GM12864 (cell line): ENCODE data around the gene AHSP.
"Not testable (repeated sequence)": the region's sequence is repeated elsewhere in the genome, so short reads cannot be mapped to it uniquely, and the experiment has no call there.

ENCODE experiments used
- DNase-seq: peaks from one replicate; pipeline ENCODE4 v3.0.0-alpha.2; 2011; ENCODE audit warnings: low read depth
- H3K4me3 ChIP-seq: 2 replicates; pipeline ENCODE4 v1.5.1; 2011; ENCODE audit warnings: mild to moderate bottlenecking, low read depth, low read length, control low read depth
- TF ChIP-seq, protein P1 (sequence below): IDR thresholded peaks from 2 replicates; pipeline ENCODE4 v1.5.1; 2011; ENCODE audit warnings: low read depth, mild to moderate bottlenecking, moderate library complexity, low read length, control low read depth, inconsistent platforms; ENCODE audit errors: missing control alignments

AHSP gene

DNA sequence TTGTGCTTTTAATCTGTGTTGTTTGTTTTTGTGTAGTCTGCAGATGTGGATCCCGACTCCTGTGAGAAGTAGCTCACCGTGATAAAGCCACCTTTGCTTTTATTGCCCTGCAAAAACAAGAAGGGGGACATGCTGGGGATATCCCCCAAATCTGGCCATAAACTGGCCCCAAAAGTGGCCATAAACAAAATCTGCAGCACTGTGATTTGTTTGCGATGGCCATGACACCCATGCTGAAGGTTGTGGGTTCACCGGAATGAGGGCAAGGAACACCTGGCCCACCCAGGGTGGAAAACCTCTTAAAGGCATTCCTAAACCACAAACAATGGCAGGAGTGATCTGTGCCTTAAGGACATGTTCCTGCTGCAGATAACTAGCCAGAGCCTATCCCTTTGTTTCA lies 15.1 kb downstream of the AHSP start:
- TF ChIP-seq, protein P1, sequence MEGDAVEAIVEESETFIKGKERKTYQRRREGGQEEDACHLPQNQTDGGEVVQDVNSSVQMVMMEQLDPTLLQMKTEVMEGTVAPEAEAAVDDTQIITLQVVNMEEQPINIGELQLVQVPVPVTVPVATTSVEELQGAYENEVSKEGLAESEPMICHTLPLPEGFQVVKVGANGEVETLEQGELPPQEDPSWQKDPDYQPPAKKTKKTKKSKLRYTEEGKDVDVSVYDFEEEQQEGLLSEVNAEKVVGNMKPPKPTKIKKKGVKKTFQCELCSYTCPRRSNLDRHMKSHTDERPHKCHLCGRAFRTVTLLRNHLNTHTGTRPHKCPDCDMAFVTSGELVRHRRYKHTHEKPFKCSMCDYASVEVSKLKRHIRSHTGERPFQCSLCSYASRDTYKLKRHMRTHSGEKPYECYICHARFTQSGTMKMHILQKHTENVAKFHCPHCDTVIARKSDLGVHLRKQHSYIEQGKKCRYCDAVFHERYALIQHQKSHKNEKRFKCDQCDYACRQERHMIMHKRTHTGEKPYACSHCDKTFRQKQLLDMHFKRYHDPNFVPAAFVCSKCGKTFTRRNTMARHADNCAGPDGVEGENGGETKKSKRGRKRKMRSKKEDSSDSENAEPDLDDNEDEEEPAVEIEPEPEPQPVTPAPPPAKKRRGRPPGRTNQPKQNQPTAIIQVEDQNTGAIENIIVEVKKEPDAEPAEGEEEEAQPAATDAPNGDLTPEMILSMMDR: no peak
- DNase-seq: no peak
- H3K4me3 ChIP-seq: no peak overlapping the region

GRCh38 chr16:31561426-31562233 lies 33.9 kb downstream of the AHSP start:
- no peak for DNase-seq
- no peak overlapping the region for H3K4me3 ChIP-seq
- TF ChIP-seq, protein P1: no peak

DNA sequence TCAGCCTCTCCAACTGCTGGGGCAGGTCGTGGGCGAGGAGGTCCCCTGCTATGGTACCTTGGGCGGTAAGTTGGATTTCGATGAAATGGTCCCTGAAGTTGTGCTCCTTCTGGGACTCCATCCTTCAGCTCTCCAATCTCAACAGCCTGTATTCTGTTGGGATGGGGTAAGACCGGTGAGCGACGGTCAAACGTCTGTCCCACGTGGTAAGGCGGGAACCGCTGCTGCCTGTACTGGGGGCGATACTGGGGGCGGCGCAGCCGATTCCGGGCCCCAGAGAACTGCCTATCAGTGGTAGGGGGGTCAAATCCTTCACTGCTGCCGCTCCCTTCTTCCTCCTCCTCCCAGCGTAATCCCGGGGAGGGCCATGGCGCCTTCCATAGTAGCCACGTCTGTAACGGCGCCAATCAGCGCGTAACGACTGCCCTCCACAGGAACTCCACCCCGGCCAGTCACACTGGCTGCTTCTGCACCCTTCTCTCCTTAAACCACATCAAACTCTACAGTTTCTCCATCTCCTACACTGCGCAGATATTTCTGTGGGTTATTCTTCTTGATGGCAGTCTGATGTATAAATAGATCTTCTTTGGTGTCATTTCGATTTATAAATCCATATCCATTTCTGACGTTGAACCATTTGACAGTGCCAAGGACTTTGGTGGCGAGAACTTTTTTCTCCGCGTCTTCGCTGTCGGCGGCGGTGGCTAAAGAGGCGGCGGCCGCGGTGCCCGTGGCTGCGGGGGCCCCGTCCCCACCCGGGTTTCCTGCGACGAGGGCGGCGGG lies 41.1 kb downstream of the AHSP start:
- TF ChIP-seq, protein P1: no peak
- no peak for DNase-seq
- H3K4me3 ChIP-seq: no peak overlapping the region

DNA sequence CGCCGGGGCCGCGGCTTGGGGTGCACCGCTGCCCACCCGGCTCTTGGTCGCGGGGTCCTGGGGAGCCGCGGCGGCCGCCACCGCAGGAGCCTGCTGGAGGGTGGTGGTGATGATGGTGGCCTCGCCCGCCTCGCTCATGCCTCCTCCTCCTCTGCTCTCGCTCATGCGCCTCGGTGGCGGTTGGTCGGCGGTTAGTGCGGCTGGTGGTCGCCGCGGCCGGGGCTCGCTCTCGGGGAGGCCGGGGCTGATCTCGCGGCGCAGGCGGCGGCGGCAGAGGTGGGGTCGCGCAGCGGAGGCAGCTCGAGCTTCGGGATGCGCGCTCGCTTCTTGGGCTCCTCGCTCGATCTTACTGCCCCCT lies 41.6 kb downstream of the AHSP start:
- no peak overlapping the region for H3K4me3 ChIP-seq
- TF ChIP-seq, protein P1: no peak
- no peak for DNase-seq

DNA sequence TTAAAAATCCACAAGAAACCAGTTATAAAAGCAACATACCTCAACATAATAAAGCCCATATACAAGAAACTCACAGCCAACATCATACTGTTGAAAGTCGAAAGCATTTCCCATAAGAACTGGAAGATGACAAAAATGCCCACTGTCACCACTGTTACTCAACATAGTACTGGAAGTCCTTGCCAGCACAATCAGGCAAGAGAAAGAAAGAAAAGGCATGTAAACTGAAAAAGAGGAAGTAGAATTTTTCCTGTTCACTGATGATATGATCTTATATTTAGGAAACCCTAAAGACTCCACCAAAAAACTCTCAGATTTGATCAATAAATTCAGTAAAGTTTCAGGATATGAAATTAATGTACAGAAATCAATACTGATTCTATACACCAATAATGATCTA lies 45.1 kb downstream of the AHSP start:
- no peak for DNase-seq
- TF ChIP-seq, protein P1: no peak
- no peak overlapping the region for H3K4me3 ChIP-seq

- not testable (repeated sequence) for DNase-seq, H3K4me3 ChIP-seq
Measured at GRCh38 chr16:31574159-31574558, 46.5 kb downstream of the AHSP start.

DNA sequence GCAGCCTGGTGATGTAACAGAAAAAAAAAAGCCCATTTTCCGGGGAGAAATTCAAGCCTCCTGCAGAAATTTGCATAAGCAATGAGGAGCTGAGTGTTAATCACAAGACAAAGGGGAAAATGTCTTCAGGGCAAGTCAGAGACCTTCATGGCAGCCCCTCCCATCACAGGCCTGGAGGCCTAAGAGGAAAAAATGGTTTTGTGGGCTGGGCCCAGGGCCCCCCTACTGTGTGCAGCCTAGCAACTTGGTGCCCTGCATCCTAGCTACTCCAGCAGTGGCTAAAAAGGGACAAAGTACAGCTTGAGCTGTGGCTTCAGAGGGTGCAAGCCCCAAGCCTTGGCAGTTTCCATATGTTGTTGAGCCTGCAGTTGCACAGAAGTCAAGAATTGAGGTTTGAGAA lies 49.7 kb downstream of the AHSP start:
- TF ChIP-seq, protein P1: no peak
- H3K4me3 ChIP-seq: no peak overlapping the region
- DNase-seq: no peak
